ENCODE data around the gene GPR162. TPM values are rescaled to one million over a fixed set of nuclear protein-coding genes. Genes with fewer than 3 reads are reported as not detected.

The GPR162 gene
- total RNA-seq, 1 donor from 2014 or later: 0.75 TPM

- TF ChIP-seq, protein P1, sequence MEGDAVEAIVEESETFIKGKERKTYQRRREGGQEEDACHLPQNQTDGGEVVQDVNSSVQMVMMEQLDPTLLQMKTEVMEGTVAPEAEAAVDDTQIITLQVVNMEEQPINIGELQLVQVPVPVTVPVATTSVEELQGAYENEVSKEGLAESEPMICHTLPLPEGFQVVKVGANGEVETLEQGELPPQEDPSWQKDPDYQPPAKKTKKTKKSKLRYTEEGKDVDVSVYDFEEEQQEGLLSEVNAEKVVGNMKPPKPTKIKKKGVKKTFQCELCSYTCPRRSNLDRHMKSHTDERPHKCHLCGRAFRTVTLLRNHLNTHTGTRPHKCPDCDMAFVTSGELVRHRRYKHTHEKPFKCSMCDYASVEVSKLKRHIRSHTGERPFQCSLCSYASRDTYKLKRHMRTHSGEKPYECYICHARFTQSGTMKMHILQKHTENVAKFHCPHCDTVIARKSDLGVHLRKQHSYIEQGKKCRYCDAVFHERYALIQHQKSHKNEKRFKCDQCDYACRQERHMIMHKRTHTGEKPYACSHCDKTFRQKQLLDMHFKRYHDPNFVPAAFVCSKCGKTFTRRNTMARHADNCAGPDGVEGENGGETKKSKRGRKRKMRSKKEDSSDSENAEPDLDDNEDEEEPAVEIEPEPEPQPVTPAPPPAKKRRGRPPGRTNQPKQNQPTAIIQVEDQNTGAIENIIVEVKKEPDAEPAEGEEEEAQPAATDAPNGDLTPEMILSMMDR (IDR thresholded peaks at IDR 0.05; ENCODE audit: insufficient read depth, low read length, poor library complexity, severe bottlenecking): no peak
- Histone ChIP-seq H3K36me3 (ENCODE audit: control insufficient read depth, insufficient read depth, low read length) (no peaks in the 10 kb centered on the region), H3K4me3 (ENCODE audit: low read depth, low read length) (no peak overlapping the region), H3K27me3 (ENCODE audit: control insufficient read depth, insufficient read depth, low read length) (peaks cover 14% of the 10 kb centered on the region)
- DNase-seq (ENCODE audit: low read depth): no peak
Measured at GRCh38 chr12:6817098-6817497, 4.5 kb upstream of the GPR162 start.

DNA sequence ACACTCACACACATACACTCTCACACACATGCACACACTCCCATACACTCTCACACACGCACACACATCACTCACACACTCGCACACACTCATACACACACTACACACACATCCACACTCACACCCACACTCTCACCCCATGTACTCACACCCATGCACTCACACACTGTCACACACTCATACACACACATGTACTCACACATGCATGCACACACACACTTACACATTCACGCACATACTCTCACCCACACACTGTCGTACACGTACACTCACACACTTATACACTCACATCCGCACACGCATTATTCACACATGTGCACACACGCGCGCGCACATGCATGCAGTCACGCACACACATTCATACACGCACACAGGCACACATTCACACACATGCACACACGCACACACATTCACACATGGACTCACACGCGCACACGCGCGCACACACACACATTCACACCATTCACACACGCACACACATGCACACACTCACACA, 3.9 kb upstream of the GPR162 start:
- TF ChIP-seq, protein P1 (IDR thresholded peaks at IDR 0.05; ENCODE audit: insufficient read depth, low read length, poor library complexity, severe bottlenecking): no peak
- Histone ChIP-seq H3K27me3 (ENCODE audit: control insufficient read depth, insufficient read depth, low read length) (peaks cover 20% of the 10 kb centered on the region), H3K36me3 (ENCODE audit: control insufficient read depth, insufficient read depth, low read length) (no peaks in the 10 kb centered on the region), H3K4me3 (ENCODE audit: low read depth, low read length) (no peak overlapping the region)
- no peak for DNase-seq (ENCODE audit: low read depth)

- Histone ChIP-seq H3K4me3 (ENCODE audit: low read depth, low read length) (no peak overlapping the region), H3K36me3 (ENCODE audit: control insufficient read depth, insufficient read depth, low read length) (no peaks in the 10 kb centered on the region), H3K27me3 (ENCODE audit: control insufficient read depth, insufficient read depth, low read length) (peaks cover 25% of the 10 kb centered on the region)
- no peak for DNase-seq (ENCODE audit: low read depth)
- TF ChIP-seq, protein P1 (IDR thresholded peaks at IDR 0.05; ENCODE audit: insufficient read depth, low read length, poor library complexity, severe bottlenecking): no peak
Measured at GRCh38 chr12:6818222-6818621, 3.4 kb upstream of the GPR162 start.

- Histone ChIP-seq H3K36me3 (ENCODE audit: control insufficient read depth, insufficient read depth, low read length) (no peaks in the 10 kb centered on the region), H3K27me3 (ENCODE audit: control insufficient read depth, insufficient read depth, low read length) (peaks cover 27% of the 10 kb centered on the region), H3K4me3 (ENCODE audit: low read depth, low read length) (no peak overlapping the region)
- no peak for DNase-seq (ENCODE audit: low read depth)
- TF ChIP-seq, protein P1 (IDR thresholded peaks at IDR 0.05; ENCODE audit: insufficient read depth, low read length, poor library complexity, severe bottlenecking): no peak
Measured at GRCh38 chr12:6818645-6819044, 3.0 kb upstream of the GPR162 start.

GRCh38 chr12:6819106-6820030, 2.3 kb upstream of the GPR162 start:
- TF ChIP-seq, protein P1 (IDR thresholded peaks at IDR 0.05; ENCODE audit: insufficient read depth, low read length, poor library complexity, severe bottlenecking): no peak
- DNase-seq (ENCODE audit: low read depth): no peak
- Histone ChIP-seq H3K36me3 (ENCODE audit: control insufficient read depth, insufficient read depth, low read length) (no peaks in the 10 kb centered on the region), H3K27me3 (ENCODE audit: control insufficient read depth, insufficient read depth, low read length) (peaks cover 26% of the 10 kb centered on the region), H3K4me3 (ENCODE audit: low read depth, low read length) (no peak overlapping the region)
